Uterus (tissue), 2 donors: Measurements from ENCODE around the gene BMPR1B.

Experiments
- POLR2A ChIP-seq, 2 donors: fragments of 450-650 bp; IDR thresholded peaks; one replicate each; pipeline ENCODE4 v1.6.1; 2016; ENCODE audit warnings: antibody characterized with exemption in 2 of 2, mild to moderate bottlenecking in 1 of 2, moderate library complexity in 1 of 2
- TF ChIP-seq, protein P1 (sequence below), 4 experiments: fragments of 200-600 bp in 2 of 4; fragments of 450-650 bp in 2 of 4; sonication (generic) in 2 of 4; IDR thresholded peaks; one replicate each; pipeline ENCODE4 v1.5.1; 2016 to 2019; ENCODE audit warnings: antibody characterized with exemption in 4 of 4, mild to moderate bottlenecking in 2 of 4, moderate library complexity in 1 of 4

DNA sequence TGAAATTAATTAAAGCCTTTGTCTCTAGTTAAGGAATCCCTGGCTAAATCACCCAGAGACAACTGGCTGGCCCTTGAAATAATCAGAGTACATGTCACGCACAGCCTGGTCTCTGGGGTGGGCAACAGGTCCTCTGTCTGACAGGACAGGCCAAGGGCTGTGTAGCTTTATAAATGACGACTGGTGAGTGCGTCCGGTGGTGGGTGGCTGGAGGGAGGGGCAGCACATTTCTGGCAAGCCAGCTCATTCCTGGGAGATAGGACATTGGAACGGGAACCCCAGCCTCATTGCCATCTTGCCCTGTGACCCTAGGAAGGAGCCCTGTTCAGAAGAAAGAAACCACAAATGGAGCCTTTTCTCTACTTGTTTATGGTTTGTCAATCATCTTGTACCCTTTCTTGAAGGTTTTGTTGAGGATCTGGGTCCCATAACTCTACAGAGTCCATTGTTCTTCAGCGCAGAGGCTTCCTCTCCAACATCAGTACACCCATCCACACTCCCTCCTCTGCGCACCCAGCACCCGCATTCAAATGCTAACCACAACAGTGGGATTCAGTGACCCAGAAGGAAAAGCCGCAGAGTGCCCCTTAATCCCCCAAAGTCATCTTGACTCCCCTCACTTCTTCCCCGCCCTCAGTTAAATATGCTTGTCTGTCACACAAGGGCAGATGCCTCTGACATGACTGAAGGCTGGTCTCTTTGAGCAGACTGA, 422.9 kb downstream of the BMPR1B start:
- TF ChIP-seq, protein P1, sequence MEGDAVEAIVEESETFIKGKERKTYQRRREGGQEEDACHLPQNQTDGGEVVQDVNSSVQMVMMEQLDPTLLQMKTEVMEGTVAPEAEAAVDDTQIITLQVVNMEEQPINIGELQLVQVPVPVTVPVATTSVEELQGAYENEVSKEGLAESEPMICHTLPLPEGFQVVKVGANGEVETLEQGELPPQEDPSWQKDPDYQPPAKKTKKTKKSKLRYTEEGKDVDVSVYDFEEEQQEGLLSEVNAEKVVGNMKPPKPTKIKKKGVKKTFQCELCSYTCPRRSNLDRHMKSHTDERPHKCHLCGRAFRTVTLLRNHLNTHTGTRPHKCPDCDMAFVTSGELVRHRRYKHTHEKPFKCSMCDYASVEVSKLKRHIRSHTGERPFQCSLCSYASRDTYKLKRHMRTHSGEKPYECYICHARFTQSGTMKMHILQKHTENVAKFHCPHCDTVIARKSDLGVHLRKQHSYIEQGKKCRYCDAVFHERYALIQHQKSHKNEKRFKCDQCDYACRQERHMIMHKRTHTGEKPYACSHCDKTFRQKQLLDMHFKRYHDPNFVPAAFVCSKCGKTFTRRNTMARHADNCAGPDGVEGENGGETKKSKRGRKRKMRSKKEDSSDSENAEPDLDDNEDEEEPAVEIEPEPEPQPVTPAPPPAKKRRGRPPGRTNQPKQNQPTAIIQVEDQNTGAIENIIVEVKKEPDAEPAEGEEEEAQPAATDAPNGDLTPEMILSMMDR (IDR thresholded peaks at IDR 0.05), result no peak
- no peak for TF ChIP-seq POLR2A (IDR thresholded peaks at IDR 0.05)
